ENCODE data around the gene RFC2.

- TF ChIP-seq POLR2A (IDR thresholded peaks at IDR 0.05; ENCODE audit: low read length) = no peak
- TF ChIP-seq GATA1 (IDR thresholded peaks at IDR 0.05; ENCODE audit: low read depth, low read length) = no peak
Observed at GRCh38 chr7:74215921-74216320, 38.3 kb downstream of the RFC2 start.

Measured in erythroblast (primary cell).